Lower leg skin (tissue), 3 donors: Measurements from ENCODE around the gene CSRP1.

Source experiments
- POLR2A ChIP-seq, 2 donors: fragments of 450-650 bp; IDR thresholded peaks; one replicate each; pipeline ENCODE4 v1.6.1; 2016 to 2017; ENCODE audit warnings: antibody characterized with exemption in 2 of 2, mild to moderate bottlenecking in 1 of 2, moderate library complexity in 1 of 2
- TF ChIP-seq, protein P1 (sequence below), 3 donors: fragments of 450-650 bp; IDR thresholded peaks; one replicate each; pipeline ENCODE4 v1.5.1; 2016; ENCODE audit warnings: antibody characterized with exemption in 3 of 3, mild to moderate bottlenecking in 3 of 3, moderate library complexity in 2 of 3

DNA sequence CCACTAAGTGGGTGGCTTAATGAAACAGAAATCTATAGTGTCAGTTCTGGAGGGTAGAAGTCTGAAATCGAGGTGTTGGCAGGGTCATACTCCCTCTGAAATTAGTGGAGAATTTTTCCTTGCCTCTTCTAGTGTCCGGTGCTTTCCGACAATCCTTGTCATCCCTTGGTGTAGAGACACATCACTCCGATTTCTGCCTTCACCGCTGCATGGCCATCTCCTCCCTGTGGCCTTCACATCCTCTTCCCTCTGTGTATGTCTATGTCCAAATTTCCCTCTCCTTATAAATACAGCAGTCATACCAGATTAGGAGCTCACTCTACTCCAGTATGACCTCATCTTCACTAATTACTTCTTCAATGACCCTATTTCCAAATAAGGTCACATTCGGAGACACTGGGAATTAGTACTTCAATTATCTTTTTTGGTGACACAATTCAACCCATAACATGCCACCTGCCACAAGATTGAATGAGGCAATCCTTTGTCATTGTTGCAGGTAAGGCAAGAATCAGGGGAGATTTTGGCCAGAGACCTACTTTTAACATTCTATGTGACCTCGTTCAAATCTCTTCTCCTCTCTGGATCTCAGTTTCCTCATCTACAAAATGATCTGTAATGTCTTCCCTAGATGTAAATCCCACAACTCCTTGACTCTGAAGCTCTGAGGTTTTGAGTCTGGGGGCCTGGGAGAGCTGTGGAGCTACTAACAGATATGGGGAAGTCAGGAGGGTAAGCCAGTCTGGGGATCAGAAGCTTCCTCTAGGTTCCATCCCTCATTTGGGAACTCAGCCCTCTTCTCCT lies 48.1 kb upstream of the CSRP1 start:
- TF ChIP-seq POLR2A (IDR thresholded peaks at IDR 0.05), result no peak
- TF ChIP-seq, protein P1, sequence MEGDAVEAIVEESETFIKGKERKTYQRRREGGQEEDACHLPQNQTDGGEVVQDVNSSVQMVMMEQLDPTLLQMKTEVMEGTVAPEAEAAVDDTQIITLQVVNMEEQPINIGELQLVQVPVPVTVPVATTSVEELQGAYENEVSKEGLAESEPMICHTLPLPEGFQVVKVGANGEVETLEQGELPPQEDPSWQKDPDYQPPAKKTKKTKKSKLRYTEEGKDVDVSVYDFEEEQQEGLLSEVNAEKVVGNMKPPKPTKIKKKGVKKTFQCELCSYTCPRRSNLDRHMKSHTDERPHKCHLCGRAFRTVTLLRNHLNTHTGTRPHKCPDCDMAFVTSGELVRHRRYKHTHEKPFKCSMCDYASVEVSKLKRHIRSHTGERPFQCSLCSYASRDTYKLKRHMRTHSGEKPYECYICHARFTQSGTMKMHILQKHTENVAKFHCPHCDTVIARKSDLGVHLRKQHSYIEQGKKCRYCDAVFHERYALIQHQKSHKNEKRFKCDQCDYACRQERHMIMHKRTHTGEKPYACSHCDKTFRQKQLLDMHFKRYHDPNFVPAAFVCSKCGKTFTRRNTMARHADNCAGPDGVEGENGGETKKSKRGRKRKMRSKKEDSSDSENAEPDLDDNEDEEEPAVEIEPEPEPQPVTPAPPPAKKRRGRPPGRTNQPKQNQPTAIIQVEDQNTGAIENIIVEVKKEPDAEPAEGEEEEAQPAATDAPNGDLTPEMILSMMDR (IDR thresholded peaks at IDR 0.05), result no peak
